Effector CD8-positive, alpha-beta T cell (primary cell): ENCODE measurements around the gene BLOC1S3.

ENCODE experiments used
- DNase-seq: peaks from one replicate; lab custom pipeline; 2025; lab: John Stamatoyannopoulos, UW

The BLOC1S3 gene

DNA sequence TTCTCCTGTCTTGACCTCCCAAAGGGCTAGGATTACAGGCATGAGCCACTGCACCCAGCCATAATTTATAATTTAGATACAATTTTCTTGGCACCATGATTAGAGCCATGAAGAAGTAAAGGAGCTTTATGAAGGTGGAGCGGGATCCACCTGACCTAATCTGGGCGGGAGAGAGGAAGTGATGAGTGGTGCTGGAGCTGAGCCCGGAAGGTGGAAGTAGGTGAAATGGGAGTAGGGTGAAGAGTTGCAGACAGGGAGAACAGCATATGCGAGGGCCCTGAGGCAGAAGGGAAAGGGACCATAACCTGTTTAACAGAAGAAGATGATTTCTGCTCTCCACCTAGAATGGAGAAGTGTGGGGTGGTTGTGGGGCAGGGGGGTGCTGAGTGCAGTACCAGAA is 4.2 kb downstream of the BLOC1S3 start:
- no peak for DNase-seq

- DNase-seq: no peak
Measured at GRCh38 chr19:45184115-45184514, 5.5 kb downstream of the BLOC1S3 start.

DNA sequence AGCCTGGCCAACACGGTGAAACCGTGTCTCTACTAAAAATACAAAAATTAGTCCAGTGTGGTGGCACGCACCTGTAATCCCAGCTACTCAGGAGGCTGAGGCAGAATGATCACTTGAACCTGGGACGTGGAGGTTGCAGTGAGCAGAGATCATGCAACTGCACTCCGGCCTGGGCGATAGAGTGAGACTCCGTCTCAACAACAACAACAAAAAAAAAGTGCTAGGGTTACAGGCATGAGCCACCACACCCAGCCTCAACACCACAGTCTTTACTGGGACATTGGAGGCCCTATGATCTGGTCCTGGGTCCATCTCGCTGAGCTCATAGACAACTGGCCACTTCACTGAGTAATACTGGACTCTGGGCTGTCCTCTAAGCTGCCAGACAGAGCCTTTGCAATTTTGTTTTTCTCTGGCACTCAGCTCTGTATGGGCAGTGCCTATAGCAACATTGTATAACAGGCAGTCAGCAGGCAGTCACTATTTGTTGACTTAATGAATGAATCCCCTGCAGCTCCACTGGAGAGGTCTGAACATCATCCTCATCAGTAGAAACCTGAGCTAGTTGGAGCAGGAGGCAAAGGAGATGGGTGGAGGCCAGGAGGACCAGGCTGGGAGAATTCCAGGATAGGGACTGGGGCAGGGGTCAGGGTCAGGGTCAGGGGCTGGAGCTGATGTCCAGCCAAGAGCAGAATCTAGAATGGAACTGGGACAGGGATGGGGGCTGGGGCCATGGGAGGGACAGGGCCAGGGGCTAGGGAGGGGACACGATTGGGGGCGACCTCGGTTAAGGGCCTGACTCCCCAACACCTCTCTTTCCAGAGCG is 8.1 kb downstream of the BLOC1S3 start:
- DNase-seq: no peak

- no peak for DNase-seq
Measured at GRCh38 chr19:45187421-45188100, 9.0 kb downstream of the BLOC1S3 start.

DNA sequence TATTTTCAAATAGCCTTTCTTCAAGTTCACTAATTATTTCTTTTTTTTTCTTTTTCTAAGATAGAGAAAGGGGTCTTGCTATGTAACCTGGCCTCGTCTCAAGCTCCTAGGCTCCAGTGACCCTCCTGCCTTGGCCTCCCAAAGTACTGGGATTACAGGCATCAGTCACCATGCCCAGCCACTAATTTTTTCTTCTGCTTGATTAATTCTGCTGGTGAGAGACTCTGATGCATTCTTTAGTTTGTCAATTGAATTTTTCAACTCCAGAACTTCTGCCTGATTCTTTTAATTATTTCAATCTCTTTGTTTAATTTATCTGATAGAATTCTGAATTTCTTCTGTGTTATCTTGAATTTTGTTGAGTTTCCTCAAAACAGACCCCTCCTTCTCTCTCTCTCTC is 11.4 kb downstream of the BLOC1S3 start:
- no peak for DNase-seq

DNA sequence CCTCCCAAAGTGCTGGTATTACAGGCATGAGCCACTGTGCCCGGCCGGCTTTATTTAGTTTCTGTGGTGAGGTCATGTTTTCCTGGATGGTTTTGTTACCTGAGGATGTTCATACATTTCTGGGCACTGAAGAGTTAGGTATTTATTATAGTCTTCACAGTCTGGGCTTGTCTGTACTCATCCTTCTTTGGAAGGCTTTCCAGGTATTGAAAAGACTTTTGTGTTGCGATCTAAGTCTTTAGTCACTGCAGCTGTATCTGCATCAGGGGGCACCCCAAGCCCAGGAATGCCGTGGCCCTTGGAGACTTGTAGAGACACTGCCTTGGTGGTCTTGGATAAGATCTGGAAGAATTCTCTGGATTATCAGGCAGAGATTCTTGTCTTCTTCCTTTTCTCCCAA is 12.8 kb downstream of the BLOC1S3 start:
- DNase-seq: no peak

GRCh38 chr19:45195764-45196163 is 17.2 kb downstream of the BLOC1S3 start:
- DNase-seq: no peak

DNA sequence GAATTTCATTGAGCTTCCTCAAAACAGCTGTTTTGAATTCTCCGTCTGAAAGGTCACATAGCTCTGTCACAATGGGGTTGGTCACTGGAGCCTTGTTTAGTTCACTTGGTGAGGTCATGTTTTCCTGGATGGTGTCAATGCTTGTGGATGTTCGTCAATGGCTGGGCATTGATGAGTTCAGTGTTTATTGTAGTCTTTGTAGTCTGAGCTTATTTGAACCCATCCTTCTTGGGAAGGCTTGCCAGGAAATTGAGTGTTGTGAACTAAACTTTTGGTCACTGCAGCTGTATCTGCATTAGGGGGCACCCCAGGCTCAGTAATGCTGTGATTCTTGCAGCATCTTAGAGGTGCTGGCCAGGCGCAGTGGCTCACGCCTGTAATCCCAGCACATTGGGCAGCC is 22.0 kb downstream of the BLOC1S3 start:
- DNase-seq: no peak

DNA sequence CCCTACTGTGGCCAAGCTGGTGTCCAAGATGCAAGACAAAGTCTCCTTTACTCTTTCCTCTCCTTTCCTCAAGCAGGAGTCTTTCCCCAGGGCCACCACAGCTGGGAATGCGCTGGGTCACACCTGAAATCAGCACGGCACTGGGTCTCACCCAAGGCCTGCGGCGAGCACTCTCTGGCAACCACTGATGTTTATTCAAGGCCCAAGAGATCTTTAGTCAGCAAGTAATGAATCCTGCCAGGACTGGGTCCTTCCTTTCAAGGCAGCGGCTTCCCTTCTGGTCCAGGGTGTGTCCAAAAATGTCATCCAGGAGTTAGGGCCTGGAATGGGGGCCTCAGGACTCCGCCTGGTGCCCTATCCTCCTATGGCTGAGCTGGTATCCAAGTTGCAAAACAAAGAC is 24.1 kb downstream of the BLOC1S3 start:
- DNase-seq: no peak

DNA sequence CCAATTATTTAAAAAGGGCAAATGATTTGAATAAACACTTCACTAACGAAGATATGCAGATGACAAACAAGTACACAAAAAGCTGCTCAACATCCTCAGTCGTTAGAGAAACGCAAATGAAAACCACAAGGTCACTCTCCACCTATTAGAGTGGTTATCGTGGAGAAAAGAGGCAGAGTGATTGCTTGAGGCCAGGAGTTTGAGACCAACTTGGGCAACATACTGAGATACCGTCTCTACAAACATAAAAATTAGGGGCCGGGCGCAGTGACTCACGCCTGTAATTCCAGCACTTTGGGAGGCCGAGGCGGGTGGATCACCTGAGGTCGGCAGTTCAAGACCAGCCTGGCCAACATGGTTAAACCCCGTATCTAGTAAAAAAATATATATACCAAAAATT is 27.2 kb downstream of the BLOC1S3 start:
- DNase-seq: no peak

DNA sequence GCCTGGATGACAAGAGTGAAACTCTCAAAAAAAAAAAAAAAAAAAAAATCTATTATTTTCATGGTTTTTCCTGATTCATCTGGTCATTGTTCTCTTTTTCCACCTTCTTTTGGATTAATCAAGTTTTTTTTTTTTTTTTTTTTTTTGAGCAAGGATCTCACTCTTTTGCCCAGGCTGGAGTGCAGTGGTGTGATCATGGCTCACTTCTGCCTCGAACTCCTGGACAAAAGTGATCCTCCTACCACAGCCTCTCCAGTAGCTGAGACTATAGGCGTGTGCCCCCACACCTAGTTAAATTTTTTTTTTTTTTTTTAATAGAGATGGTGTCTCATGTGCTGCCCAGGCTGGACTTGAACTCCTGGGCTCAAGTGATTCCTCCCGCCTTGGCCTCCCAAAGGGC is 27.7 kb downstream of the BLOC1S3 start:
- DNase-seq: no peak

- no peak for DNase-seq
Measured at GRCh38 chr19:45211751-45212381, 33.3 kb downstream of the BLOC1S3 start.

DNA sequence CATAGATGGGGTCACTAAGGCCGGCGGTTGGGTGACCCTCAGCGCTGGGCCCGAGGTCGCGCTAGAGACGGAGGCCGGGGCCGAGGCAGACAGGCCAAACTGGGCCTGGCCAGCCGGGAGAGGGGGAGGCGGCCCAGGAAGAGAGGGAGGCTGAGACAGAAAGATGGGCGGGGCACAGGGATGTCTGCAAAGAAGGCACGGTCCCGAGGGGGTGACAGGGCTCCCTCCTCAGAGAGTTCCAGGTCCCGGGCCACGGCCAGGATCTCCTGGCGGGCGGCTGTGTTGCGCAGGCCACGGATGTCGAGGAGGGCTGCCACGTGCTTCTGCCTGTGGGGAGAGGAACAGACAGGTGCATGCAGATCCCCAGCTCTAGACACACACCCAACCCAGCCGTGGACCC is 34.4 kb downstream of the BLOC1S3 start:
- no peak for DNase-seq

DNA sequence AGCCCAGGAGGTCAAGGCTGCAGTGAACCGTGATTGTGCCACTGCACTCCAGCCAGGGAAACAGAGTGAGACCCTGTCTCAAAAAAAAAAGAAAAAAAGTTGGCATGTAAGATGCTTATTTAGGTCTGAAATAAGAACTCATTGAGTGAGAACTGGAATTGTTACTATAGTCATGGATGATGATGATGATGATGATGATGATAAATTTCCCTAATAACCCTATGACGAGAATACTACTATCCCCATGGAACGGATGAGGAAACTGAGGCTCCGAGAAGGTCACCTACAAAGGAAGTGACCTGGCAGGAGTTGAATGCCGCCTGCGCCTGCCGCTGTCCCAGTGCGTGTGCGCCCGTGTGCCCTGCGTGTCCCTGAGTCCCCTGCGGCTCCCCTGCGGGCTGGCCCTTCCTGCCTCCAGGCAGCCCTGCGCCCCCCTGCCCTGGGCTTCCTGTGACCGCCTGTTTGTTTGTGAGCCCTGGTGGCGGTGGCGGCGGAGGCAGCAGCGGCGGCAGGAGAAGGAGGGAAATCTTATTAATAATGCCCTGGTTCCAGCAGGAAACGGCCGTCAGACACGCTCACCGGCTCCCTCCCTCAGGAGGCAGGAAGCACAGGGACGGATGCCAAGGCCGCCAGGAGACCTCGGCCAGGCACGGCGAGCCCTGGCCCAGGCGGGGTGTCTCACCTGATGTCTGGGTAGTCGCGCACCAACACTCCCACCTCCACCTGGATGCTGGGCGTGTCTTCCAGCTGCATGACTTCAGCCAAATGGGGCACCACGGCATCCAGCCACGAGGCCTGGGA is 37.0 kb downstream of the BLOC1S3 start:
- DNase-seq: no peak

GRCh38 chr19:45216667-45217066 is 38.1 kb downstream of the BLOC1S3 start:
- DNase-seq: no peak

DNA sequence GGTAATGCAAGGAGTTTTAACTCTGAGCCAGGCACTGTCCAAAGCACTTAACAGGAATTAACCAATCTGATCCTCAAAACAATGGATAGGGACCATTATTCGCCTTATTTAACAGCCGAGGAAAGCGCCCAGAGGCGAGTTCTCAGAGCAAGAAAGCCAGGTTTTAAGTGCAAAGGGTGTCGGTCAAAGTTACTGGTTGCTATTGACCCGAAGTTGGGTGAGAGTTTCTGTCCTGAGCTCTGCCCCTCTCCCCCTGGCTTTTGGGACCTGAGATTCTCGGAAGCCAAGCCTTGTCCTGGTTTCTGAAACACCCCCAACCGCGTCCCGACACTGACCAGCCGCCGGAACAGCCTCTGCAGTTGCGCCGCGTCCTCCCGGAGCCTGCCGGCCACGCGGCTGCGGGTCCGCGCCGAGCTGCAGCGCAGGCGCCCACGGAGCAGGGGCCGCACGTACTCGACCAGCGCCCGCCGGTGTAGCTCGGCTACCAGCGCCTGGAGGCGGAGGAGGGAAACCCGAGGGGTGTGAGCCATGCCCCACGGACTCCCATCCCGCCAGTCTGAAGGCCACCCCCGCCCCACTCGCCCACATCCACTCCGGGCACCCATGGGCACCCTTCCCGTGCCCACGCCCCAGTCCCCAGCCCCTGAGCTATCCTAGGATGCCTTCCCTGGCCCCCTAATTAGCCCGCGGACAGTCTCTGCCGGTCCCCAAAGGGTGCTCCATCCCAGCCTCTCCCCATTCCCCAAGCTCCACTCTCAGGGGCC is 38.8 kb downstream of the BLOC1S3 start:
- no peak for DNase-seq

- no peak for DNase-seq
Measured at GRCh38 chr19:45217957-45218334, 39.4 kb downstream of the BLOC1S3 start.

- no peak for DNase-seq
Measured at GRCh38 chr19:45218426-45218825, 39.8 kb downstream of the BLOC1S3 start.

GRCh38 chr19:45218911-45219743 is 40.5 kb downstream of the BLOC1S3 start:
- DNase-seq: no peak

GRCh38 chr19:45222724-45223123 is 44.1 kb downstream of the BLOC1S3 start:
- DNase-seq: no peak

DNA sequence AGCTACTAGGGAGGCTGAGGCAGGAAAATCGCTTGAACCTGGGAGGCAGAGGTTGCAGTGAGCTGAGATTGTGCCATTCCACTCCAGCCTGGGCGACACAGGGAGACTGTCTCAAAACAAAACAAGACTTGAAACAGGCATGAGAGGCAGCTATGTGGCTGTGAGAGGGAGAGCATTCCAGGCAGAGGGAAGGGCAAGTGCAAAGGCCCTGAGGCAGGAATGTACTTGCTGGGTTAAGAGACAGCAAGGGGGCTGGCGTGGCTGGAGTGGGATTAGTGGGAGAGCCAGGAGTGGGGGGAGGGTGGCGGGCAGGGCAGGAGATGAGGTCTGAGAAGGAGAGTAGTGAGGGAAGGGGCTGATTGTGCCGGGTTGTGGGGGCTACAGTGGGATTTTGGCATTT is 45.3 kb downstream of the BLOC1S3 start:
- DNase-seq: no peak
